Mesodermal cell (in vitro differentiated cells): ENCODE results near the gene DDX1. TPM values are rescaled to one million over a fixed set of nuclear protein-coding genes. Genes with fewer than 3 reads are reported as not detected.
"Not testable (repeated sequence)": the region's sequence is repeated elsewhere in the genome, so short reads cannot be mapped to it uniquely, and the experiment has no call there.

Experiments used
- H3K27ac ChIP-seq: 2 replicates; pipeline ENCODE4 v1.7.0; 2013; ENCODE audit warnings: mild to moderate bottlenecking, low read depth, low read length, moderate library complexity; ENCODE audit not compliant: severe bottlenecking
- H3K36me3 ChIP-seq: 2 replicates; pipeline ENCODE4 v1.7.1; 2013; ENCODE audit warnings: mild to moderate bottlenecking, low read length, moderate library complexity; ENCODE audit not compliant: control insufficient read depth, insufficient read depth
- H3K4me1 ChIP-seq: one replicate; pipeline ENCODE4 v1.7.1; 2013; ENCODE audit warnings: mild to moderate bottlenecking, low read length; ENCODE audit not compliant: insufficient read depth, control insufficient read depth, poor library complexity, severe bottlenecking
- H3K4me3 ChIP-seq: 2 replicates; pipeline ENCODE4 v1.7.0; 2013; ENCODE audit warnings: low read length, control low read depth, mild to moderate bottlenecking; ENCODE audit not compliant: insufficient read depth, poor library complexity, severe bottlenecking; ENCODE audit errors: extremely low read depth
- H3K9me3 ChIP-seq: 2 replicates; pipeline ENCODE4 v1.7.1; 2013; ENCODE audit warnings: mild to moderate bottlenecking, low read length, moderate library complexity; ENCODE audit not compliant: control insufficient read depth
- WGBS, 2 experiments: methylation state at CpG; one replicate each; pipeline ENCODE4 v1.1.5; 2013; ENCODE audit warnings: missing lambda C conversion rate in 2 of 2; ENCODE audit not compliant: insufficient coverage in 2 of 2; 5-methylcytosine and 5-hydroxymethylcytosine counted together
- polyA plus RNA-seq, 2 experiments: library from polyadenylated mRNA; stranded (reverse); fragments of 50-300 nt; gene quantifications; one replicate each; pipeline ENCODE4 v1.2.3, GENCODE V29; 2013

Gene DDX1
- 138 TPM for polyA plus RNA-seq (2013, experiment 1 of 2)
- 149 TPM for polyA plus RNA-seq (2013, experiment 2 of 2)

DNA sequence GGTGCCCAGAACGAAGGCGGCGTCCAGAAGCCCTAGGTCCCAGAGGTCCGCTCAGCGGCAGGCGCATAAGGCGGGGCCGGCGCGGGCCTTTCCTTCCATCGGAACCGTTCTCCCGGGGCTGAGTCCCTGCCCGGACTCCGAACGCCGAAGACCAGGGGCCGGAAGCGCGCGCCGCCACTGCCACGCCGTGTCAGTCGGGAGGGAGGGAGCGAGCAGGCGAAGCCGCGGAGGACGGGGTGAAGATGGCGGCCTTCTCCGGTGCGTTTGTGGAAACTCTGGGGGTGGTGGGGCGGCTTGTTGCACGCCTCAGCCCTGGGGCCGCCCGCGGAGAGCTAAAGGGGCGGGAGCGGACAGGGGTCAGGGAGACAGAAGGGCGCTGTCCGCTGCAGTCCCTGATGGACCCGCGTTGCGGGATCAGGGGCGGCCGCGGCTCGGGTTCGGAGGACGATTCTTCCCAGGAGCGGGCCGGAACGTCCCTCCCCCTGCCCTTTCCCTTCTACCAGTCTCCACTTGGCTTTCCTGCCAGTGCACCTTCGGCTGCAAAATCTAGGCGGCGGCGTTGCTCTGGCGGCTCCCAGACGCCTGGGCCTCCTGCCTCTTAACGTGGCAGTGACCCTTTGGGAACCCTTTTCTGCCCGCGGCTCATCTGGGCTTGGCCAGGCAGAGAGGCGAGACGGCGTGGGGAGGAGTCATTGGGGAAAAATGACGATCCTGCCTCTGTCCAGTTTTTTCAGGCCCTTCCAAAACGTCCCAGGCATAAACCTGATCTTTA lies at the start of gene DDX1:
Gene DDX1, plus strand, starts transcription at position 177 of the 772 bp plus-strand sequence. Its CDS starts 66 bp downstream, at position 243.
- 0% methylated on average over 52 to 53 of the region's 68 CpGs for WGBS, 2 experiments

DNA sequence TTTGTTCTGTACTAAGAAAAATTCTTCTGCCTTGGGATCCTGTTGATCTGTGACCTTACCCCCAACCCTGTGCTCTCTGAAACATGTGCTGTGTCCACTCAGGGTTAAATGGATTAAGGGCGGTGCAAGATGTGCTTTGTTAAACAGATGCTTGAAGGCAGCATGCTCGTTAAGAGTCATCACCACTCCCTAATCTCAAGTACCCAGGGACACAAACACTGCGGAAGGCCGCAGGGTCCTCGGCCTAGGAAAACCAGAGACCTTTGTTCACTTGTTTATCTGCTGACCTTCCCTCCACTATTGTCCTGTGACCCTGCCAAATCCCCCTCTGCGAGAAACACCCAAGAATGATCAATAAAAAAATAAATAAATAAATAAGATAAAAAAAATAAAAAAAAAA lies 49.4 kb upstream of the DDX1 start:
- H3K4me3 ChIP-seq, H3K9me3 ChIP-seq, H3K27ac ChIP-seq, H3K4me1 ChIP-seq: not testable (repeated sequence)
- peaks cover 36% of the 10 kb centered on the region for H3K36me3 ChIP-seq
- WGBS, 2 experiments, result no CpG with 5 or more reads among the region's 6 CpGs

More for the DNA sequence above, at the start of gene DDX1:
- Histone ChIP-seq H3K27ac (peak within 1 kb of the TSS; percentile 92), H3K36me3 (peaks cover 24% of the 10 kb centered on the region), H3K4me3 (peak within 1 kb of the TSS; percentile 76), H3K4me1 (peaks cover 20% of the 10 kb centered on the region), H3K9me3 (no peaks in the 10 kb centered on the region)

DNA sequence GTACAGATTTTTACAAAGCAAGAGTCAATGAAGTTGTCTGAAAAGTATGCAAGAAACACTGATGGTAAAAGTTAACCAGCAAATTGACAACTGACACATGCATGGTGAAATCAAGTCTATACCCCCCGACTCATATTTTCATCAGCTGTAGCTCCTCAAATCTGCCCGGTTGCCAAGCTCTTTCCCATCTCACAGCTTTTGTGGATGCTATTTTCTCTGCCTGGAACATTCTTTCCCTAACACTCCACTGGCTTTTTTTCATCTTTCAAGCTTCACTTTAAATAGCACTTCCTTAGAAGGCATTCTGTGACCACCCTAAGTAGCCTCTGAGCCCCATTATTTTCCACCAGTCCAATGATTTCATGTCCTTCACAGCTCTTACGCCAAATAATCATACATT lies 48.6 kb upstream of the DDX1 start:
- H3K9me3 ChIP-seq, result no peaks in the 10 kb centered on the region

DNA sequence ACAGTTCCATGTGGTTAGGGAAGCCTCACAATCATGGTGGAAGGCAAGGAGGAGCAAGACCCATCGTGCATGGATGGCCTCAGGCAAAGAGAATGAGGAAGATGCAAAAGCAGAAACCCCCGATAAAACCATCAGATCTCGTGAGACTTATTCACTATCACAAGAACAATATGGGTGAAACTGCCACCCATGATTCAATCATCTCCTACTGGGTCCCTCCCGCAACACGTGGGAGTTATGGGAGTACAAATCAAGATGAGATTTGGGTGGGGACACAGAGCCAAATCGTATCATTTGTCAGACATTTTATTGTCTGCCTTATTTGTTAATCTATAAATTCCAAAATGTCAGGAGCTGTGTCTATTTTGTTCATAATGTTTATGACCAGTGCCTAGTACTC lies 48.1 kb upstream of the DDX1 start:
- no peaks in the 10 kb centered on the region for H3K9me3 ChIP-seq
- no peak overlapping the region for H3K27ac ChIP-seq
- H3K4me3 ChIP-seq, result no peak overlapping the region
- 80 to 82% methylated on average over 1 to 2 of the region's 6 CpGs for WGBS, 2 experiments
- H3K4me1 ChIP-seq, result no peaks in the 10 kb centered on the region
- H3K36me3 ChIP-seq, result peaks cover 36% of the 10 kb centered on the region

More for the DNA sequence above, 48.6 kb upstream of the DDX1 start:
- Histone ChIP-seq H3K27ac (no peak overlapping the region), H3K4me1 (no peaks in the 10 kb centered on the region), H3K36me3 (peaks cover 37% of the 10 kb centered on the region), H3K4me3 (no peak overlapping the region)
- 94 to 100% methylated on average over 2 to 3 of the region's 3 CpGs for WGBS, 2 experiments

DNA sequence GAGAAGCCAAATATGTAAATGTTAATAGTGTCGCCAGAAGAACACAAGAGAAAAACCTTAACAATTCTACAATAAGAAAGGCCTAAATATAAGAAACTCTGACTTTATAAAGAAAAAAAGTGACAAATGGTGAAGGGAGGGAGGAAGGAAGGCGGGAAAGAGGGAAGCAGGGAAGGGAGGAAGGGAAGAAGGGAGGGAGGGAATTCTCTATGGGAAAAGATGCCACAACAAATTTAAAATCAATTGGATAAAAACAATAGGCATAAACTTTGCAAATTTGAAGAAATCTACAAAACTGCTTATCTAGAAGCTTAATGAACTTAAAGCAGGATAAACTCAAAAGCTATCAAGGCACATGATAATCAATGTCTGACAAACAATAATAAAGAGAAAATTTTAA lies 47.4 kb upstream of the DDX1 start:
- H3K9me3 ChIP-seq, result no peaks in the 10 kb centered on the region
- no CpG with 5 or more reads among the region's 2 CpGs for WGBS, 2 experiments
- H3K36me3 ChIP-seq, result peaks cover 36% of the 10 kb centered on the region
- H3K4me1 ChIP-seq, result no peaks in the 10 kb centered on the region
- no peak overlapping the region for H3K4me3 ChIP-seq
- H3K27ac ChIP-seq, result no peak overlapping the region

DNA sequence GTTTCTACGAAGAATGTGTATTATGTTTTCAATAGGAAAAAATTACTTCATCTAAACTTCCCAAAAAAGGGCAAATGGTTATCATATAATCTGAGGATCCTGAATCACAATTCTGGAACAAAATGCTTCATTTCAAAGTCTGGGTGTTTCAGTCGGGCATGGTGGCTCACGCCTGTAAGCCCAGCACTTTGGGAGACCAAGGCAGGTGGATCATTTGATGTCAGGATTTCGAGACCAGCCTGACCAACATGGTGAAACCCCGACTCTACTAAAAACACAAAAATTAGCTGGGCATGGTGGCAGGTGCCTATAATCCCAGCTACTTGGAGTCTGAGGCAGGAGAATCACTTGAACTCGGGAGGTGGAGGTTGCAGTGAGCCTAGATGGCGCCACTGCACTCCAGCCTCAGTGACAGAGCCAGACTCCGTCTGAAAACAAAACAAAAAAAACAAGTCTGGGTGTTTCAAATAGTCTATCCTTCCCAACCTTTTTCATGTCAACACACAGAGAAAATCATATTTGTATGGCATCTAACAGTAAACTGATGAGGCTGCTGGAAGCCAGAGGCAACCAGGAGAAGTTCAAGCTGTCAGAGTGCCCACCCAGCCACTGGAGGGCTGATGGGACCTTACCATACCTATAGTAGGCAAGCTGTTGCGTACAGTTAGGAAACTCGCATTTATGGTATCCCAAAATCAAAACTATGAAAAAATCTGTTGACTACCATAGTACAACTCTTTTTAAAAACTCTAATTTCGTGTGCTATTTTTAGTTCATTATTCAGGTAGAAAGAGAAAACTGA lies 45.2 kb upstream of the DDX1 start:
- H3K36me3 ChIP-seq, result peaks cover 30% of the 10 kb centered on the region
- no peak overlapping the region for H3K27ac ChIP-seq
- H3K9me3 ChIP-seq, result no peaks in the 10 kb centered on the region
- no peaks in the 10 kb centered on the region for H3K4me1 ChIP-seq
- H3K4me3 ChIP-seq, result no peak overlapping the region
- 73 to 86% methylated on average over 5 to 6 of the region's 11 CpGs for WGBS, 2 experiments

DNA sequence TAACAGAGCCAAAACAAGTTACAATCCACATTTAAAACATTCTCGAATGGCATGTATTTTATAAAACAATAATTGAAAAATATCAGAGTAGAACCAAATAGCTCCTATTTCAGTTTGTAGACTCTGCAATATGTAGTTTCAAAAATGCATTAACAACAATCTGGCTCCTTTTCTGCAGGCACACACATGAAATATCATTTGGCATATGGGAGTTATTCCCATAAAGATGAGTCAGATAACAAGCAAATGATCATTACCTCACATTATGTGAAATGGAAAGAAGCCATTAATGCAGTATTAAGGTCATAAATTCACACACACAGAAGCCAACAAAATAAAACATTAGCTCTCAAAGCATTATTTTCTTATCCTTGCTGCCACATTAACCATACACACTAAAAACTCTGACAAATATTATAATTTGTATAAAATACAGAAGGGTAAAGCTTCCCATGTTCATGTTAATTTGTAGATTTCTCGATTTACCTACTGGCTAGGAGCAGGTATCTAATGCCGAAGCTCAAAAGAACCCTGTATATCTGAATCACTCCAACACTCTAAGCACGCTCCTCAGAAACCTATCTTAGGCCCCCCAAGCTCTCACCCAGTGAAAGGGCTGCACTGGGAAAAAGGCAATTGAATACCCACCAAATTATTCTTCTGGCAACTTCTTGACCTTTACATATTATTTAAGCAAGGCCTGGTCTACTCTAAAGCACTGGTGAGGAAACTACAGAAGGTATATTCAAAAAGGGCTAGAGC lies 44.4 kb upstream of the DDX1 start:
- Histone ChIP-seq H3K36me3 (peaks cover 33% of the 10 kb centered on the region), H3K9me3 (no peaks in the 10 kb centered on the region), H3K4me3 (no peak overlapping the region), H3K27ac (no peak overlapping the region), H3K4me1 (no peaks in the 10 kb centered on the region)
- 100% methylated on average over 2 to 3 of the region's 4 CpGs for WGBS, 2 experiments

DNA sequence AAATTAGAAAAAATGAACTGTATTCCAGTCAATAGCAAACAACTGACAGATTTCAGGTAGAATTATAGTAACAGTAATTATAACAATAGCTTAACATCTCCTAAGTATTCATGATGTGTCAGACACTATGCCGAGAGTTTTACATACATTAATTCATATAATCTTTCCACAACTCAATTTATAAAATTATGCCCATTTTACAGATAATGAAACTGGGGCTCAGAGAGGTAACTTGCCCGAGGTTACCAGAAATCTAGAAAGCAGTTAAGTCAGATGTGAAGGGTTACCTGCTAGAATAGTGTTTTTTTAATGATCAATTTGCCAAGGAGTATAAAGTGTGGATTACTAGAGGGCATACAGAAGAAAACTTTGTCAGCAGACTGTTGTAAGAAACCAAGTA lies 42.7 kb upstream of the DDX1 start:
- Histone ChIP-seq H3K4me3 (no peak overlapping the region), H3K36me3 (peaks cover 22% of the 10 kb centered on the region), H3K27ac (no peak overlapping the region), H3K4me1 (no peaks in the 10 kb centered on the region), H3K9me3 (no peaks in the 10 kb centered on the region)
- 100% methylated on average over 1 of the region's 2 CpGs for WGBS, 2 experiments

DNA sequence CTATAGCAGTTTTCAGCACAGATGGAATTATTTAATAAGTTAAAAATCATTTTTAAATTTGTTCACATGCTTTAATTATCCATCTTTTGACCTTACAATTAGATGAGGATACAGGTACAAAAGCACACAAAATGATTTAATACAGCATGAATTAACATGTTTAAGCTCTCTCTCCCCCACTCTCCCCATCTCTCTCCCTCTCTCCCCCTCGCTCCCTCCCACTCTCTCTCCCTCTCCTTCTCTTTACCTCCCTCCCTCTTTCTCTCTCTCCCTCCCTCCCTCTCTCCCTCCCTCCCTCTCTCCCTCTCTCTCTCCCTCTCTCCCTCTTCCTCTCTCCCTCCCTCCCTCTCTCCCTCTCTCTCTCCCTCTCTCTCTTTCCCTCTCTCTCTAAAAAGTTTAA lies 38.1 kb upstream of the DDX1 start:
- WGBS, 2 experiments, result 86 to 100% methylated on average over 1 of the region's 1 CpG
- no peaks in the 10 kb centered on the region for H3K9me3 ChIP-seq
- no peaks in the 10 kb centered on the region for H3K4me1 ChIP-seq
- no peak overlapping the region for H3K27ac ChIP-seq
- H3K4me3 ChIP-seq, result no peak overlapping the region
- peaks cover 15% of the 10 kb centered on the region for H3K36me3 ChIP-seq

DNA sequence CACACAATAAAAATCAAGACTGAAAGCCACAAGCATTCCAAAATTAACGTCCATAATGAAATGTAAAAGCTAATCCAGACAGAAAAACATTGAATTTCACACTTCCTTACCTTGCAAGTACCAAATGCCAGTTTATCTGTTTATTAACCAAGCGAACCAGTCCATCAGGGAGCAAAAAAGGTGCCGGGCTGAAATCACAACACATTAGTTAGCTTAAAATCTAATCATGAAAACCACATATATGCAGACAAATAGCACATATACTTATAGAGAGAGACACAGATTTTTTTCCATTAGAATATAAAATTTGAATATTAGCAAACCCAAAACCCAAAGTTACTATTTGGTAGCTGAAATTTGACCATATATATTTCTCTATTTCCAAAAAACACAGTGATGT lies 37.7 kb upstream of the DDX1 start:
- no peak overlapping the region for H3K27ac ChIP-seq
- no peaks in the 10 kb centered on the region for H3K4me1 ChIP-seq
- no peaks in the 10 kb centered on the region for H3K9me3 ChIP-seq
- H3K36me3 ChIP-seq, result peaks cover 11% of the 10 kb centered on the region
- H3K4me3 ChIP-seq, result no peak overlapping the region
- 92% methylated on average over 2 of the region's 3 CpGs; no CpG with 5 or more reads in 1 of the 2 experiments for WGBS, 2 experiments
